Spleen (tissue), 11 donors: ENCODE measurements around the gene MAST4. TPM values are rescaled to one million over a fixed set of nuclear protein-coding genes. Genes with fewer than 3 reads are reported as not detected.

Source experiments
- DNase-seq: peaks from one replicate; pipeline ENCODE4 v3.0.0-alpha.2; 2020
- H3K27ac ChIP-seq, 8 donors: fragments of 200-600 bp; sonication (generic) in 7 of 8; 1 replicate in 4 of 8; 2 replicates in 4 of 8; pipeline versions ENCODE4 v1.5.0 to v1.8.0; 2016 to 2021; ENCODE audit warnings: inconsistent platforms in 4 of 8, mild to moderate bottlenecking in 4 of 8, moderate library complexity in 1 of 8
- H3K27me3 ChIP-seq, 7 donors: fragments of 200-600 bp; sonication (generic) in 6 of 7; replicated peaks in 1 of 7; 1 replicate in 4 of 7; 2 replicates in 3 of 7; pipeline versions ENCODE4 v1.5.0 to v1.8.0; 2016 to 2021; ENCODE audit warnings: inconsistent platforms in 3 of 7, mild to moderate bottlenecking in 1 of 7
- H3K36me3 ChIP-seq, 6 donors: fragments of 200-600 bp; sonication (generic) in 5 of 6; 1 replicate in 4 of 6; 2 replicates in 2 of 6; pipeline versions ENCODE4 v1.5.0 to v1.8.0; 2016 to 2021; ENCODE audit warnings: inconsistent platforms in 2 of 6
- H3K4me1 ChIP-seq, 6 donors: fragments of 200-600 bp; sonication (generic) in 5 of 6; 1 replicate in 3 of 6; 2 replicates in 3 of 6; pipeline versions ENCODE4 v1.5.0 to v1.8.0; 2016 to 2021; ENCODE audit warnings: inconsistent platforms in 3 of 6
- H3K4me3 ChIP-seq, 8 donors: fragments of 200-600 bp; sonication (generic) in 7 of 8; 1 replicate in 4 of 8; 2 replicates in 4 of 8; pipeline versions ENCODE4 v1.5.0 to v1.8.0; 2016 to 2021; ENCODE audit warnings: inconsistent platforms in 4 of 8, mild to moderate bottlenecking in 4 of 8, moderate library complexity in 2 of 8
- H3K9me3 ChIP-seq, 8 donors: fragments of 200-600 bp; sonication (generic) in 7 of 8; 1 replicate in 4 of 8; 2 replicates in 4 of 8; pipeline versions ENCODE4 v1.5.0 to v1.8.0; 2016 to 2021; ENCODE audit warnings: inconsistent platforms in 4 of 8
- POLR2A ChIP-seq, 3 donors: fragments of 450-650 bp; IDR thresholded peaks; one replicate each; pipeline ENCODE4 v1.5.1; 2017; ENCODE audit warnings: antibody characterized with exemption in 3 of 3, mild to moderate bottlenecking in 1 of 3
- POLR2AphosphoS5 ChIP-seq, 3 donors: sonication (generic); formaldehyde crosslinking; IDR thresholded peaks; one replicate each; pipeline ENCODE4 v1.5.1; 2017; ENCODE audit warnings: antibody characterized with exemption in 3 of 3
- WGBS, 5 donors: extraction: QIAGEN DNeasy Blood & Tissue Kit in 3 of 5; methylation state at CpG; one replicate each; pipeline versions ENCODE4 v1.1.5 to v1.1.7; 2013 to 2018; 5-methylcytosine and 5-hydroxymethylcytosine counted together
- intact Hi-C: fragments of 100-400 bp; cut with DNase I; formaldehyde crosslinking; loops from one replicate; pipeline ENCODE4 v1.15.0; 2023; ENCODE audit warnings: low total_unique reads
- polyA plus RNA-seq, 3 donors: library from polyadenylated mRNA; stranded (reverse); fragments of 200-250 nt; gene quantifications; one replicate each; pipeline ENCODE4 v1.2.1, GENCODE V29; 2013
- total RNA-seq, 7 donors: library from RNA; depleted of rRNA in 3 of 7; stranded (reverse); fragments of >200 nt in 3 of 7; fragmentation: NEBNext Ultra II Directional in 4 of 7; extraction: Animal tissue kit (Norgen Biotek cat#: 25700) in 4 of 7; gene quantifications; one replicate each; pipeline versions ENCODE4 v1.1.0 to v1.2.1, GENCODE V29; 2016 to 2021
- TF ChIP-seq, protein P1 (sequence below), 11 experiments: fragments of 200-600 bp in 7 of 11; fragments of 450-650 bp in 4 of 11; sonication (generic) in 4 of 11; IDR thresholded peaks in 8 of 11; conservative IDR thresholded peaks in 3 of 11; 1 replicate in 7 of 11; 2 replicates in 4 of 11; pipeline versions ENCODE4 v1.4.0 to v1.8.0; 2016 to 2021; ENCODE audit warnings: antibody characterized with exemption in 11 of 11, inconsistent platforms in 4 of 11, mild to moderate bottlenecking in 1 of 11
- donor health status: healthy with polysubstance abuse.
- donor health status: DM: no; HTN: no; CAD: no; lungs with moderate emphysema.
- donor health status: DM: no; HTN: no; CAD: no.
- donor health status: Bipolar disorder and iron deficiency.
- donor health status: healthy.
- donor health status: DM: no; HTN: no; CAD: no.
- donor health status: DM: yes; HTN: yes; CAD: no.

Gene MAST4
- total and polyA plus RNA-seq, 10 donors, result 2.5 to 43.7 (median 25.4) TPM

DNA sequence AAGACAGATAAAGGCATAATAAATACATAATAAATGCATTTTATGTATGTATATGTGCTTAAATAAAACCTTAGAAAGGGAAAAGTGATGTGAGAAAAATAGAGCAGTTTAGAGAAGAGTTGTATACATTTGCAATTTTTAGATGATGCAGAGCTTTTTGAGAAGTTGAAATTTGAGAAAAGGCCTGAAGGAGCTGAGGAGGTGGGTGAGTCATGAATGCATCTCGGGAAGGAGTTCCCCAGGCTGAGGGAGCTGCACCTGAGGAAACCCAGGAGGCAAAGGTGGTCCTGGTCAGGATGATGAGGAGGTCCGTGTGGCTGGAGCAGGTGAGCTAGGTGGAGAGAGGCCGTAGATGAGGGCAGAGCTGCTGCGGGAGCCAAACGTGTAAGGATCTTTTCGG, 617.8 kb downstream of the MAST4 start:
- WGBS, 5 donors, result 89 to 94% (median 91%) methylated on average over 6 of the region's 6 CpGs
- Histone ChIP-seq H3K4me1 (peaks cover 16 to 46% (median 28%) of the 10 kb centered on the region in 6 donors), H3K36me3 (no peaks in the 10 kb centered on the region), H3K27ac (no peak overlapping the region), H3K9me3 (no peaks in the 10 kb centered on the region), H3K4me3 (no peak overlapping the region), H3K27me3 (no peaks in the 10 kb centered on the region)
- no peak for TF ChIP-seq POLR2AphosphoS5 (IDR thresholded peaks at IDR 0.05)
- no peak for TF ChIP-seq POLR2A (IDR thresholded peaks at IDR 0.05)
- TF ChIP-seq, protein P1, sequence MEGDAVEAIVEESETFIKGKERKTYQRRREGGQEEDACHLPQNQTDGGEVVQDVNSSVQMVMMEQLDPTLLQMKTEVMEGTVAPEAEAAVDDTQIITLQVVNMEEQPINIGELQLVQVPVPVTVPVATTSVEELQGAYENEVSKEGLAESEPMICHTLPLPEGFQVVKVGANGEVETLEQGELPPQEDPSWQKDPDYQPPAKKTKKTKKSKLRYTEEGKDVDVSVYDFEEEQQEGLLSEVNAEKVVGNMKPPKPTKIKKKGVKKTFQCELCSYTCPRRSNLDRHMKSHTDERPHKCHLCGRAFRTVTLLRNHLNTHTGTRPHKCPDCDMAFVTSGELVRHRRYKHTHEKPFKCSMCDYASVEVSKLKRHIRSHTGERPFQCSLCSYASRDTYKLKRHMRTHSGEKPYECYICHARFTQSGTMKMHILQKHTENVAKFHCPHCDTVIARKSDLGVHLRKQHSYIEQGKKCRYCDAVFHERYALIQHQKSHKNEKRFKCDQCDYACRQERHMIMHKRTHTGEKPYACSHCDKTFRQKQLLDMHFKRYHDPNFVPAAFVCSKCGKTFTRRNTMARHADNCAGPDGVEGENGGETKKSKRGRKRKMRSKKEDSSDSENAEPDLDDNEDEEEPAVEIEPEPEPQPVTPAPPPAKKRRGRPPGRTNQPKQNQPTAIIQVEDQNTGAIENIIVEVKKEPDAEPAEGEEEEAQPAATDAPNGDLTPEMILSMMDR (IDR thresholded peaks at IDR 0.05 in 8 of 11, conservative IDR thresholded peaks at IDR 0.05 in 3 of 11), result no peak
- no peak for DNase-seq
- intact Hi-C loops, result no loop called here

GRCh38 chr5:67214707-67215447, 618.7 kb downstream of the MAST4 start:
- no peak for DNase-seq
- H3K27me3 ChIP-seq, result no peaks in the 10 kb centered on the region
- no peak for TF ChIP-seq POLR2AphosphoS5 (IDR thresholded peaks at IDR 0.05)
- no peak for TF ChIP-seq POLR2A (IDR thresholded peaks at IDR 0.05)
- TF ChIP-seq, protein P1 (IDR thresholded peaks at IDR 0.05 in 8 of 11, conservative IDR thresholded peaks at IDR 0.05 in 3 of 11), result no peak
- 91 to 94% (median 93%) methylated on average over 10 to 12 of the region's 12 CpGs for WGBS, 5 donors
- H3K9me3 ChIP-seq, result no peaks in the 10 kb centered on the region
- intact Hi-C loops, result no loop called here
- peak overlapping the region in 7 of 8 donors; percentile 83 to 93 (median 87) for H3K27ac ChIP-seq
- peaks cover 16 to 38% (median 23%) of the 10 kb centered on the region in 6 donors for H3K4me1 ChIP-seq
- no peak overlapping the region for H3K4me3 ChIP-seq
- no peaks in the 10 kb centered on the region for H3K36me3 ChIP-seq

DNA sequence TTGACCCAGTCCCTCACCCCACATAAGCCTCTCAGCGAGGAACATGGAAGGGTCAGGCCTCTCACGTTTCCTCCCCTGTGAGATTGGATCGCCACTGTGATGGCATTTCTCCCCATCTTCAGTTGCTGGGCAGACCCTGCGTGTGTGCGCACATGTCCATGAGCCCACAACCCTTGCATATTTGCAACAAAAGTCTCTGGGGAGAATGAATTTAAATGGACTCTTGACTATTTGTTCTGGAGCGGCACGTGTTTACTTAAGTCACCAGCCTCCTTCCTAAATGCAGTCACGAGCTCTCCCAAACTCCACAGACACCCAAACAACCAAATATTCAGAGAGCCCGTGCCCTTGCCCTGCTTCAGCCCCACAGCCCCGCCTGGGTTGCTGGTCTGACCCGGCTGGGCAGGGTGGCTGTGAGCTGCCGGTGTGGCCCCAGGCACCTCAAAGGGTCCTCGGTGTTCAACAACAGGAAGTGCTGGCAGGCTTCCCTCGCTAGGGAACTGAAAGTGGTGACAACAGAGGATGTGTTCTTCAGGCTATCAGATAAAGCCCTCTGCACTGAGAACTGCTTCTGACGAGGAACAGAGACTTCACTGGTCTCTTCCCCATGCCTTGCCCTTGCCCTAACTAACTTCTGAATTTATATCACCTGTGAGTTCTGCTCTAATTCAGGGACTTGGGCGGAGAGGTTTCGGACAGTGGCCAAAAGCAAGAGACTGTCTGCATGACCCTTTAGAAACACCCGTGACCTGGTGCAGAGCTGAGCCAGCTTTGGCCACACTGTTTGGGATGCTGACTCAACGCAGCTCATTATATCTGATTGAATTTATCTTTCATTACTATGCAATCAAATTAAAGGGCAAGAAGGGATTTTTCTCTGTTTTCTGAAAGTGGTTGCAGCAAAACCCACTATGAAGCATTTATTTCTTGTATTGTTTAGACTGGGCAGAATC, 619.6 kb downstream of the MAST4 start:
- Histone ChIP-seq H3K36me3 (no peaks in the 10 kb centered on the region), H3K9me3 (no peaks in the 10 kb centered on the region), H3K4me3 (peak overlapping the region in 2 of 8 donors; percentile 4 to 43), H3K4me1 (peaks cover 16 to 40% (median 23%) of the 10 kb centered on the region in 6 donors), H3K27ac (peak overlapping the region; percentile 81 to 93 (median 86)), H3K27me3 (no peaks in the 10 kb centered on the region)
- WGBS, 5 donors, result 25 to 33% (median 29%) methylated on average over 17 to 19 of the region's 19 CpGs
- intact Hi-C loops, result no loop called here
- TF ChIP-seq, protein P1 (IDR thresholded peaks at IDR 0.05 in 8 of 11, conservative IDR thresholded peaks at IDR 0.05 in 3 of 11), result peak in 2 of 11 experiments; percentile 10 to 16
- TF ChIP-seq POLR2AphosphoS5 (IDR thresholded peaks at IDR 0.05), result peak; percentile 90 to 92 (median 91)
- TF ChIP-seq POLR2A (IDR thresholded peaks at IDR 0.05), result peak in 2 of 3 donors; percentile 10 to 27
- DNase-seq, result peak; percentile 96
